KOPT-K1 (cell line): ENCODE results near the gene SLCO2A1.
A peak's percentile ranks its signal among the peaks of the same experiment; 100 is the strongest.

ENCODE experiments used
- H3K27ac ChIP-seq: fragments of 200-600 bp; sonication (generic); 2 replicates; pipeline ENCODE4 v1.5.1; 2016; ENCODE audit warnings: antibody characterized with exemption, mild to moderate bottlenecking, low read depth, low read length; ENCODE audit not compliant: poor library complexity, severe bottlenecking
- H3K36me3 ChIP-seq: fragments of 200-600 bp; sonication (generic); 2 replicates; pipeline ENCODE4 v1.5.1; 2017; ENCODE audit warnings: antibody characterized with exemption, mild to moderate bottlenecking, low read length, moderate library complexity; ENCODE audit not compliant: insufficient read depth
- H3K9me3 ChIP-seq: fragments of 200-600 bp; sonication (generic); 2 replicates; pipeline ENCODE4 v1.5.1; 2017; ENCODE audit warnings: antibody characterized with exemption, low read length, mild to moderate bottlenecking; ENCODE audit not compliant: insufficient read depth, poor library complexity, severe bottlenecking

Gene SLCO2A1

GRCh38 chr3:133927540-133928066 lies 102.1 kb downstream of the SLCO2A1 start:
- H3K9me3 ChIP-seq, result no peaks in the 10 kb centered on the region
- no peaks in the 10 kb centered on the region for H3K36me3 ChIP-seq
- peak overlapping the region; percentile 1 for H3K27ac ChIP-seq

GRCh38 chr3:133926736-133927539 lies 102.8 kb downstream of the SLCO2A1 start:
- Histone ChIP-seq H3K27ac (no peak overlapping the region), H3K36me3 (no peaks in the 10 kb centered on the region), H3K9me3 (no peaks in the 10 kb centered on the region)

- Histone ChIP-seq H3K36me3 (no peaks in the 10 kb centered on the region), H3K27ac (no peak overlapping the region), H3K9me3 (no peaks in the 10 kb centered on the region)
These were observed 103.6 kb downstream of the SLCO2A1 start for GRCh38 chr3:133925960-133926735.

GRCh38 chr3:133924041-133924440 lies 105.7 kb downstream of the SLCO2A1 start:
- Histone ChIP-seq H3K27ac (no peak overlapping the region), H3K9me3 (peaks cover 5% of the 10 kb centered on the region), H3K36me3 (no peaks in the 10 kb centered on the region)

GRCh38 chr3:133921592-133921991 lies 108.1 kb downstream of the SLCO2A1 start:
- Histone ChIP-seq H3K36me3 (no peaks in the 10 kb centered on the region), H3K9me3 (peaks cover 13% of the 10 kb centered on the region), H3K27ac (no peak overlapping the region)

GRCh38 chr3:133917144-133917543 lies 112.6 kb downstream of the SLCO2A1 start:
- peaks cover 13% of the 10 kb centered on the region for H3K9me3 ChIP-seq
- H3K36me3 ChIP-seq, result no peaks in the 10 kb centered on the region
- no peak overlapping the region for H3K27ac ChIP-seq

- Histone ChIP-seq H3K27ac (no peak overlapping the region), H3K9me3 (peaks cover 13% of the 10 kb centered on the region), H3K36me3 (no peaks in the 10 kb centered on the region)
These were observed 113.8 kb downstream of the SLCO2A1 start for GRCh38 chr3:133915685-133916658.

GRCh38 chr3:133914839-133915600 lies 114.7 kb downstream of the SLCO2A1 start:
- Histone ChIP-seq H3K9me3 (peaks cover 13% of the 10 kb centered on the region), H3K27ac (no peak overlapping the region), H3K36me3 (no peaks in the 10 kb centered on the region)

- H3K9me3 ChIP-seq, result no peaks in the 10 kb centered on the region
- no peaks in the 10 kb centered on the region for H3K36me3 ChIP-seq
- no peak overlapping the region for H3K27ac ChIP-seq
These were observed 119.3 kb downstream of the SLCO2A1 start for GRCh38 chr3:133910422-133910821.

GRCh38 chr3:133905376-133905775 lies 124.3 kb downstream of the SLCO2A1 start:
- Histone ChIP-seq H3K36me3 (no peaks in the 10 kb centered on the region), H3K9me3 (no peaks in the 10 kb centered on the region), H3K27ac (no peak overlapping the region)

- H3K27ac ChIP-seq, result no peak overlapping the region
- H3K36me3 ChIP-seq, result no peaks in the 10 kb centered on the region
- no peaks in the 10 kb centered on the region for H3K9me3 ChIP-seq
These were observed 127.9 kb downstream of the SLCO2A1 start for GRCh38 chr3:133901847-133902246.

GRCh38 chr3:133901083-133901482 lies 128.6 kb downstream of the SLCO2A1 start:
- H3K27ac ChIP-seq, result no peak overlapping the region
- H3K36me3 ChIP-seq, result no peaks in the 10 kb centered on the region
- H3K9me3 ChIP-seq, result no peaks in the 10 kb centered on the region

GRCh38 chr3:133899311-133899710 lies 130.4 kb downstream of the SLCO2A1 start:
- Histone ChIP-seq H3K36me3 (no peaks in the 10 kb centered on the region), H3K9me3 (no peaks in the 10 kb centered on the region), H3K27ac (no peak overlapping the region)

GRCh38 chr3:133897547-133897946 lies 132.2 kb downstream of the SLCO2A1 start:
- H3K36me3 ChIP-seq, result no peaks in the 10 kb centered on the region
- no peaks in the 10 kb centered on the region for H3K9me3 ChIP-seq
- no peak overlapping the region for H3K27ac ChIP-seq
